NB4 (cell line): ENCODE results near the gene TWIST2.

Experiments
- CTCF ChIP-seq: IDR thresholded peaks from one replicate; pipeline ENCODE4 v1.5.1; 2012; ENCODE audit warnings: low read depth, low read length
- MAX ChIP-seq: IDR thresholded peaks from 2 replicates; pipeline ENCODE4 v1.6.1; 2011; ENCODE audit warnings: low read depth, low read length
- MYC ChIP-seq: IDR thresholded peaks from 2 replicates; pipeline ENCODE4 v1.6.1; 2011; ENCODE audit warnings: low read depth, low read length
- POLR2A ChIP-seq: IDR thresholded peaks from 2 replicates; pipeline ENCODE4 v1.6.1; 2011; ENCODE audit warnings: mild to moderate bottlenecking; ENCODE audit not compliant: insufficient read length; ENCODE audit errors: extremely low read depth

GRCh38 chr2:238938401-238939055 is 90.6 kb downstream of the TWIST2 start:
- TF ChIP-seq CTCF (no peak), MAX (no peak), POLR2A (no peak), MYC (no peak)
